KOPT-K1 (cell line): Measurements from ENCODE around the gene ZBTB7B.

ENCODE experiments used
- H3K27ac ChIP-seq: fragments of 200-600 bp; sonication (generic); 2 replicates; pipeline ENCODE4 v1.5.1; 2016; ENCODE audit warnings: antibody characterized with exemption, mild to moderate bottlenecking, low read depth, low read length; ENCODE audit not compliant: poor library complexity, severe bottlenecking
- H3K36me3 ChIP-seq: fragments of 200-600 bp; sonication (generic); 2 replicates; pipeline ENCODE4 v1.5.1; 2017; ENCODE audit warnings: antibody characterized with exemption, mild to moderate bottlenecking, low read length, moderate library complexity; ENCODE audit not compliant: insufficient read depth
- H3K9me3 ChIP-seq: fragments of 200-600 bp; sonication (generic); 2 replicates; pipeline ENCODE4 v1.5.1; 2017; ENCODE audit warnings: antibody characterized with exemption, low read length, mild to moderate bottlenecking; ENCODE audit not compliant: insufficient read depth, poor library complexity, severe bottlenecking

Gene ZBTB7B

DNA sequence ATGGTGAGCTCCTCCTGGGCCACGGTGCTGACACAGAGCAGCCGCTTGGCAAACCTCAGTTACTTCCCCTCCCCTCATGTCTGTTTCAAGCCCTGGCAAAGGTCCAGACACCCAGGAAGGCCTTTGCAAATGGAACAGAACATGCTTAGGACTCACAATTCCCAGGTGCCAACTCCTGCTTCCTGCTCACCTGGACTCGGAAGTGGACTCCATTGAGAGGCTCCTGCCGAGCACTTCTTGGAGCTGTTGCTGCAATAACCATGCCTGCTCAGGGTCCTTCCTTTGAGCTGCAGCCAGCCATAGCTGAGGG is 20.3 kb downstream of the ZBTB7B start:
- Histone ChIP-seq H3K27ac (no peak overlapping the region), H3K9me3 (no peaks in the 10 kb centered on the region), H3K36me3 (no peaks in the 10 kb centered on the region)

DNA sequence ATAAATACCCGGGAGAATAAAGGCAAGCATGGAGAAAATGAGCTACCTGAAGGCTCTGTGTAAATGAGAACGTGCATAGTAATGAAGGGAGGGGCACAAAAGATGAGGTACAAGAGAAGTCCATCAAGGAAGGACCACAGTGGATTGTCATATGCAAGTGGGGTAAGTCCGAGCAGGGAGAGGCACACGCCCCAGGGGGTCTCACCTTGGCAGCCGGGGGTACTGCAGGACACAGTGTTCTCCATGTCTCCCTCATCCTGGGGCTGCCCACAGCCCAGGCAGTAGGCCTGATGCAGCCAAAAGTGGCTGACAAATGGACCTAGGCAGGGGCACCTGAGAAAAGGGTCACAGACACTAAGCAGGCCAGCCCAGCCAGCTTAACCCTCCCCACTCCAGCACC is 21.0 kb downstream of the ZBTB7B start:
- H3K36me3 ChIP-seq: no peaks in the 10 kb centered on the region
- no peaks in the 10 kb centered on the region for H3K9me3 ChIP-seq
- H3K27ac ChIP-seq: no peak overlapping the region

DNA sequence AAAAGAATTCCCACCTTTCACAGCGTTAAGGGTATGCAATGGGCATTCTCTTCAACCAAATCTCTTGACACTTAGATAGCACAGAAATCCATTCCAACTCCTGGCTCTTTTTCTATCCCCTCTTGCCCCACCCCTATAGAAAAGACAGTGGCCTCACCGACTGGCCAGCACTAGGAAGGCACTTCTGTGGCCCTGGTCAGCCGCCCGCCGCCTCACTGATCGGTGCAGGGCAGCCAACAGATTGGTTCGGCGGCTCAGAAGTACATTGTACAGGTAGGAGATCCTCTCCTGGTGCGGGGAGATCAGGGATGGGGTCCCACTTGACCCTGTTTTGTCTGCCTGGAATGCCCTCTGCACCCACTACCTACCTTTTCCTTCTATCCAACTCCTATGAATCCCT is 21.7 kb downstream of the ZBTB7B start:
- H3K9me3 ChIP-seq: no peaks in the 10 kb centered on the region
- no peak overlapping the region for H3K27ac ChIP-seq
- no peaks in the 10 kb centered on the region for H3K36me3 ChIP-seq

- H3K36me3 ChIP-seq: no peaks in the 10 kb centered on the region
- H3K27ac ChIP-seq: no peak overlapping the region
- H3K9me3 ChIP-seq: no peaks in the 10 kb centered on the region
Measured at GRCh38 chr1:155026154-155026553, 23.6 kb downstream of the ZBTB7B start.

DNA sequence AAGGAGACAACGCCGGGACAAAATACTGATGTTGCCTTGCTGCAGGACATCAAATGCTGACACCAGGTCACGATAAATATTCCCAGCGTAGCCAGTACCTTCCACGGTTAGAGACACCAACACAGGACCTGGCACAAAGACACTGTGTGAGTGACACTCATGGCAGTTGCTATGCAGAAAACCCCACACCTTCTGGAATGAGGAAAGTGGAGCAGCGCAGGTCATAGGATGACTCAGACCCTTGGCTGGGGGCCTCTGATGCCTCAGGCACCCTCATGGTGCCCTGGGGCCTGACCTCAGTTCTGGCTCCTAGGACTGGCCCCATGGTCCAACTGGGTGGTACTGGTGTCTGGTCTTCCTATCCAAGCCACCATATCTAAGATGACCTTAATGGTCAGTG is 24.0 kb downstream of the ZBTB7B start:
- H3K9me3 ChIP-seq: no peaks in the 10 kb centered on the region
- H3K36me3 ChIP-seq: no peaks in the 10 kb centered on the region
- no peak overlapping the region for H3K27ac ChIP-seq

DNA sequence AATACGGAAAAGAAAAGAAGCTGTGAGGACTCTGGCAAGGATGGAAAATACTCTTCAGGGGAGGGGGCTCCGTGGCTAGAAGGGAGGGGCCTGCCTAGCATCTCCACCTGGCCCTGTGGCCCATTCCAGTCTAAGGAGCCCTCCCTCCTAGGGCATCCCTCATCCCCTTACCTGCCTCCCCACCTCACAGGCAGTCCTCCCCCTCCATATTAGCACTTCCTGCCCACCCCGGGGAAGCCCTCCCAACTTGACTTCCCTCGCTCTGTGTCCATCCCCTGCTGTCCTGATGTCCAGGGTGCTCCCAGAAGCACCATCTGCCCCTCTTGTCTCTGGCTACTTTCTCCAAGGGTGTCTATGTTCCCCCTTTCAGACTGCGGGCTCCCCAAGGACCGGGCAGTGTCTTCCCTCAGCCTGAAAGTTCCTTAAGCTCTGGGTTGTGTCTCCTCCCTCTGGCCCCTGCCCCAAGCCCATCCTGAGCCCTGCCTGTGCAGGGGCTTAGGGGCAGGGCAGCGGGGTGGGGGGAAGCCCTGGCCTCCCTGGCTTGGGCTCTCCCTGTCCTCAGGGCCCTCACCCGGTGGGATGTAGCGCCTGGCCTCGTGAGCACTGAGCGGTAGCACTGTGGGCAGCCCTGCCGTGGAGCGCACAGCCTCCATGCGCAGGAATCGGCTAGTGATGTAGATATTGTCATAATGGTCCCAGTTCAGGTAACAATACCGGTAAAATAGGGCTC is 27.1 kb downstream of the ZBTB7B start:
- Histone ChIP-seq H3K36me3 (no peaks in the 10 kb centered on the region), H3K9me3 (no peaks in the 10 kb centered on the region), H3K27ac (no peak overlapping the region)

- H3K36me3 ChIP-seq: no peaks in the 10 kb centered on the region
- no peak overlapping the region for H3K27ac ChIP-seq
- H3K9me3 ChIP-seq: no peaks in the 10 kb centered on the region
Measured at GRCh38 chr1:155030243-155030795, 27.7 kb downstream of the ZBTB7B start.

GRCh38 chr1:155030899-155031298 is 28.3 kb downstream of the ZBTB7B start:
- H3K27ac ChIP-seq: no peak overlapping the region

DNA sequence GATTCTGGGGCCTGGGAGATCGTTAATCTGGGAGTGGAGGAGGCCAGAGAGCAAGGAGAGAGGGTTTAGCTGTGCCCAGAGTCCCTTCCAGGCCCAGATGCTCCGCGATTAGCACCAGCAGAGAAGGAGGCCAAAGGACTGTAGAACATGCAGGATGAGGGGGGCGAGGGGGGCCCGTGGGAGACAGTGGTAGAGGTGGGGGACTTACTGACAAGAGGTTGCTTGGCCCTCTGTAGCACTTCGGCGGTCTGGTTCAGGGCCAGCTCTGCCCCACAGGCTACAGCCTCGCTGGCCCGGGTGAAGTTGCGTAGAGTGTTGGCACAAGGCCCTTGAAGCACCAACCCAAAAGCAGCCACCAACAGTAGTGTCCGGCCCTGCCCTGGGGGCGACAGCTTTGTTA is 30.3 kb downstream of the ZBTB7B start:
- H3K36me3 ChIP-seq: no peaks in the 10 kb centered on the region
- no peaks in the 10 kb centered on the region for H3K9me3 ChIP-seq
- no peak overlapping the region for H3K27ac ChIP-seq

More at GRCh38 chr1:155030899-155031298, 28.3 kb downstream of the ZBTB7B start:
- Histone ChIP-seq H3K36me3 (no peaks in the 10 kb centered on the region), H3K9me3 (no peaks in the 10 kb centered on the region)

- Histone ChIP-seq H3K36me3 (no peaks in the 10 kb centered on the region), H3K27ac (no peak within 1 kb of the TSS), H3K9me3 (no peaks in the 10 kb centered on the region)
Measured at GRCh38 chr1:155033524-155033923, 30.9 kb downstream of the ZBTB7B start, which contains the start of the genes DCST1 and DCST2. Gene DCST1 (plus strand): TSS chr1:155033824. CDS start chr1:155034037, 213 bp downstream. Gene DCST2 (minus strand): TSS chr1:155033781. CDS start chr1:155033701, 80 bp downstream.

- H3K27ac ChIP-seq: no peak overlapping the region
Measured at GRCh38 chr1:155034318-155035208, 32.0 kb downstream of the ZBTB7B start.

DNA sequence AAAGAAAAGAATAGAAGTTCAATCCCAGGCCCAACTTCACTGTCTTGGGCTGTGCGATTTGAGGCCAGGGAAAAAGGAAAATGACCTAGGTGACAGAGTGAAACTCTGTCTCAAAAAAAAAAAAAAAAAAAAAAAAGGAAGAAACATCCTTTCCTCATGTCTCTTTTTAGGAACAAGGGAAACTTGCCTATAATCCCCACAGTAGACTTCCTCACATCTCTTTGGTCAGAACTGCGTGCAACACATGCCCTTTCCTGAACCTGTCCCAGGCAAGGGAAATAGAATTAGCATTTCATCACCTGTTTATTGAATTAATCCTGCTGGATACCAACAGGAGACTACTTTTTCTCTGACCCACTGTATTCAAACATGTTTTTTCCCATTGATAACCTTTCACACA is 33.3 kb downstream of the ZBTB7B start:
- H3K9me3 ChIP-seq: no peaks in the 10 kb centered on the region
- H3K27ac ChIP-seq: no peak overlapping the region

More at GRCh38 chr1:155034318-155035208, 32.0 kb downstream of the ZBTB7B start:
- Histone ChIP-seq H3K36me3 (no peaks in the 10 kb centered on the region), H3K9me3 (no peaks in the 10 kb centered on the region)

GRCh38 chr1:155037043-155037442 is 34.4 kb downstream of the ZBTB7B start:
- Histone ChIP-seq H3K27ac (no peak overlapping the region), H3K9me3 (no peaks in the 10 kb centered on the region)

More for the DNA sequence above, 33.3 kb downstream of the ZBTB7B start:
- H3K36me3 ChIP-seq: no peaks in the 10 kb centered on the region

DNA sequence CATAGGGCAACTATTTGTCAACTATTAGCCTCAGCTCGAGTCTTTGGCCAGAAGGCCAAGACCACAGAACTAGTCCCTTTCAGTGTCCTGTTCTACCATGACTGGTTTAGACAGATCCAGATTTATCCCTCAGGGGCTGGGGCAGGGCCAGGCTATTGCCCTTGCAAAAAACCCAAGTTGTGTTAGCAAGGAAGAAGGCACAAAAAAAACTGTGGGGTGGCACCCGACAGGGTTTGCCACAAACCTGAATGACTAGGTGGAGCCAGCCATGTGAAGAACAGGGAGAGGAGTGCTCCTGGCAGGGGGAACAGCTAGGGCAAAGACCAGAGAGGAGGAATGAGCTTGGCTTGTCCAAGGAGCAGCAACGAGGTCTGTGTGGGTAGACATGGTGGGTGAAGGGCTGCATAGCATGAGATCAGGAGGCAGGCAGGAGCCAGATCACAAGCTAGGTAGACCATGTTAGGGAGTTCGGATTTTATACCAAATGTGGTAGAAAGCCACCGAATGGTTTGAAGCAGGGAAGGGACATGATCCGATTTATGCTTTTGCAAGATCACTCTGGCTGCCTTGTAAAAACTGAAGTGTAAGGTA is 35.3 kb downstream of the ZBTB7B start:
- no peaks in the 10 kb centered on the region for H3K36me3 ChIP-seq
- no peaks in the 10 kb centered on the region for H3K9me3 ChIP-seq
- no peak overlapping the region for H3K27ac ChIP-seq

More at GRCh38 chr1:155037043-155037442, 34.4 kb downstream of the ZBTB7B start:
- H3K36me3 ChIP-seq: no peaks in the 10 kb centered on the region
